GM23248 (cell line): ENCODE measurements around the gene TAS2R46.

ENCODE experiments used
- EZH2 ChIP-seq: fragments of 200-600 bp; sonication (generic); IDR thresholded peaks from 2 replicates; pipeline ENCODE4 v1.6.1; 2018; ENCODE audit warnings: antibody characterized with exemption, mild to moderate bottlenecking; ENCODE audit not compliant: insufficient read depth, poor library complexity, severe bottlenecking
- EZH2phosphoT487 ChIP-seq: fragments of 200-600 bp; sonication (generic); IDR thresholded peaks from 2 replicates; pipeline ENCODE4 v1.6.1; 2018; ENCODE audit warnings: antibody characterized with exemption, moderate library complexity, mild to moderate bottlenecking, low read depth; ENCODE audit not compliant: insufficient read depth

DNA sequence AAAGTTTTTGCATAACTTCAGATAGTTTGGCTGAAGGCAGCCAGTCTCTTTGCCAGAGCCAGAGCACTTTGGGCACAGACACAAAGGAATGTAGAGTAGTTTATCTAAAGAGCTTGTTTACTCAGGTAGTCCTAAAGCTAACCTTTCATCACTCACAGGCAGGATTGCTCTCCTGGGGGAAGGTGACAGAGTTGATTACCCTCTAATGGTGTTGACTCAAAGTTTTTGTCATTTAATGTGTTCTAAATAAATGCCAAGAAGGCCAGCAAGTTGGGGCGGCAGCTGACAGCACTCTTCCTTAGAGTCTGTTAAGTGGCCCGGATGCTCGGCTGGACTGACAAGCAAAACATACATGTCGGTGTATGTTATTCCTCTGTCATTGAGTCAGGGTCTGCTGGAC is 9.3 kb upstream of the TAS2R46 start:
- no peak for TF ChIP-seq EZH2
- TF ChIP-seq EZH2phosphoT487: no peak
